GM19455 (cell line): ENCODE measurements around the gene MAP4K1.
"Not testable (repeated sequence)": the region's sequence is repeated elsewhere in the genome, so short reads cannot be mapped to it uniquely, and the experiment has no call there.

Experiments used
- ATAC-seq: cut with Tn5 transposase; IDR thresholded peaks from one replicate; pipeline ENCODE4 v1.9.1; 2021; ENCODE audit not compliant: unreplicated experiment

The MAP4K1 gene

DNA sequence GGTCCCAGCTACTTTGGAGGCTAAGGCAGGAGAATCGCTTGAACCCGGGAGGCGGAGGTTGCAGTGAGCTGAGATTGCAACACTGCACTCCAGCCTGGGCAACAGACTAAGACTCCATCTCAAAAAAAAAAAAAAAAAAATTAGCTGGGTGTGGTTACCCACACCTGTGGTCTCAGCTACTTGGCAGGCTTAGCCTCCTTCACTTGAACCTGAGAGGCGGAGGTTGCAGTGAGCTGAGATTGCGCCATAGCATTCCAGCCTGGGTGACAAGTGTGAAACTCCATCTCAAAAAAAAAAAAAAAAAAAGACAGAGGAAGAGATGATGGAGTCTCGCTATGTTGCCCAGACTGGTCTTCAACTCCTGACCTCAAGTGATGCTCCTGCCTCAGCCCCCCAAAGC is 38.4 kb downstream of the MAP4K1 start:
- not testable (repeated sequence) for ATAC-seq

DNA sequence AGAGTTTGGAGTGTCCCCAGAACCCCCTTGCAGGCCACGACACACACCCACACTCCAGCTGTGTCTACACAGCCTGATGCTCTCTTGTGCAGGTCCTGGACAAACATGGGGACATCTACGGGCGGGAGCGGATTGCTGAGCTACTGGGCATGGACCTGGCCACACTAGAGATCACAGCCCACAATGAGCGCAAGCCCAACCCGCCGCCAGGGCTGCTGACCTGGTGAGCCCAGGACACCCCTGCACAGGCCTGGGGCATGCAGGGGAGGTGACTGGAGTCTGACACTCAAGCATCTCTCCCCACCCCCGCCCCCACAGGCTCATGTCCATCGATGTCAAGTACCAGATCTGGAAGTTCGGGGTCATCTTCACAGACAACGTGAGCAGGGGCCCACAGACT is 39.9 kb downstream of the MAP4K1 start:
- no peak for ATAC-seq

DNA sequence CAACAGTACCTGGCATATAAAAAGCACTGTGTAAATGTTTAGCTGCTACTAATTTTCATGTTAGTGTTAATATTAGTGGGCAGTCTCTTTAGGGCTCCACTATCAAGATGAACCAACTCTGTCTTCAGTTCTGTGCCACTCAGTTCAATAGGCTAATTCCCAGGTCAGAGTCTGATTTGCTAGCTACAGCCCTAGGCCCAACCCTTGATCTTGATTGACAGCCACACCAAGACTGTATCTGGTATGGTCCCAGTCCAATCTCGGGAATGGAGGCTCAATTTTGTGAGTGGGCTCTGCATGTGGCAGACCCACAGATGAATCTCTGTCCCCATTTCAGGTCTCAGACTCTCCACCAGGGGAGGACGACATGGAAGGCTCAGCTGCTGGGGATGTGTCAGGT is 46.1 kb downstream of the MAP4K1 start:
- ATAC-seq = no peak

DNA sequence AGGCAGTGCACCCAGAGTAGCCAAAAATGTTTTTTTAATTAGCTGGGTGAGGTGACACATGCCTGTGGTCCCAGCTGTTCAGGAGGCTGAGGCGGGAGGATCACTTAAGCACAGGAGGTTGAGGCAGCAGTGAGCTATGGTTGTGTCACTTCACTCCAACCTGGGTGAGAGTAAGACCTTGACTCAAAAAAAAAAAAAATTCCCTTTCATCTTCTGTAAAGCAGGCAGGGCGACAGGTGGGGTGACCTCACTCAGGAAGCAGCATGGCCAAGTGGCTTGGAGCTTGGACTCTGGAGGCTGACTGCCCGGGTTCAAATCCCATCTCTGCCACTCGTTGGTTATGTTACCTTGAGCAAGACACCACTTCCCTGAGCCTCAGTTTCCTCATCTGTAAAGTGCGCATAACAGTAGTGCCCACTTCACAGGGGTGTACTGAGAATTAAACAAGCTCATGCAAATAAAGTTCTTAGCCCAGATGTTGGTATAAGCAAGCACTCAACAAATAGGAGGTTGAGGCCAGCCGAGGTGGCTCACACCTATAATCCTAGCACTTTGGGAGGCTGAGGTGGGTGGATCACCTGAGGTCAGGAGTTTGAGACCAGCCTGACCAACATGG is 48.3 kb downstream of the MAP4K1 start:
- ATAC-seq = no peak

DNA sequence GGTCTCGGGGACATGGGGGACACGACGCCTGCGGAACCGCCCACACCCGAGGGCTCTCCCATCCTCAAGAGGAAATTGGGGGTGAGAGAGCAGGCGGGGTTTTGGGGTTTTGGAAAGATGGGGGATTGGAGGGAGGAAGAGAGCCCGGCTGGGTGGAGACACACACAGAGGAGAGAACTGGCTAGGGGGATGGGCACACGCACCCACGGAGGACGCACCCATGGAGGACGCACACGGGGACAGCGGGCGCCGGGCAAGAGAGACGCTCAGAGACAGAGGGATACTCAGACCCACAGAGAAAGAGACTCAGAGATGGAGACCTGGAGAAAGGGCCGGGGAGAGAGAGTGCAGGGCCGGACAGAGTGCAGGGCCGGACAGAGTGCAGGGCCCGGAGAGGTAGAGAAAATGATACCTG is 52.1 kb downstream of the MAP4K1 start:
- ATAC-seq = no peak

DNA sequence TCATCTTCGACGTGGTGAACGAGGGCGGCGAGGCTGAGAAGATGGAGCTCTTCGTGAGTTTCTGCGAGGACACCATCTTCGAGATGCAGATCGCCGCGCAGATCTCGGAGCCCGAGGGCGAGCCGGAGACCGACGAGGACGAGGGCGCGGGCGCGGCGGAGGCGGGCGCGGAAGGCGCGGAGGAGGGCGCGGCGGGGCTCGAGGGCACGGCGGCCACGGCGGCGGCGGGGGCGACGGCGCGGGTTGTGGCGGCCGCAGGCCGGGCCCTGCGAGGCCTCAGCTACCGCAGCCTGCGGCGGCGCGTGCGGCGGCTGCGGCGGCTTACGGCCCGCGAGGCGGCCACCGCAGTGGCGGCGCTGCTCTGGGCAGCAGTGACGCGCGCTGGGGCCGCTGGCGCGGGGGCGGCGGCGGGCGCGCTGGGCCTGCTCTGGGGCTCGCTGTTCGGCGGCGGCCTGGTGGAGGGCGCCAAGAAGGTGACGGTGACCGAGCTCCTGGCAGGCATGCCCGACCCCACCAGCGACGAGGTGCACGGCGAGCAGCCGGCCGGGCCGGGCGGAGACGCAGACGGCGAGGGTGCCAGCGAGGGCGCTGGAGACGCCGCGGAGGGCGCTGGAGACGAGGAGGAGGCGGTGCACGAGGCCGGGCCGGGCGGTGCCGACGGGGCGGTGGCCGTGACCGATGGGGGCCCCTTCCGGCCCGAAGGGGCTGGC is 52.6 kb downstream of the MAP4K1 start:
- no peak for ATAC-seq

DNA sequence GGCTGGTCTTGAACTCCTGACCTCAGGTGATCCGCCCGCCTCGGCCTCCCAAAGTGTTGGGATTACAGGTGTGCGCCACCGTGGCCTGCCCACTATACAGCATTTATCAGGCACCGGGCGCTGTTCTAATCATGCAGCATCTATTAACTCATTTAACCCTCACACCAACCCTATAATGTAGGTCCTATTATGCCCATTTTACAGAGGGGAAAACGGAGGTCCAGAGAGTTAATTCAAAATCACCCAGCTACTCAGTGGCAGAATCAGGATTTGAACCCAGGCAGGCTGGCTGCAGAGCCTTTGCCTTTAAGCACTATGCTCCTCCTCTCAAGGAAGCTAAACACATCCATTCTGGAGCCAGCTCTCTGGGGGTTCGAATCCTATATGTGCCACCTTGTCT is 54.3 kb downstream of the MAP4K1 start:
- ATAC-seq = no peak

DNA sequence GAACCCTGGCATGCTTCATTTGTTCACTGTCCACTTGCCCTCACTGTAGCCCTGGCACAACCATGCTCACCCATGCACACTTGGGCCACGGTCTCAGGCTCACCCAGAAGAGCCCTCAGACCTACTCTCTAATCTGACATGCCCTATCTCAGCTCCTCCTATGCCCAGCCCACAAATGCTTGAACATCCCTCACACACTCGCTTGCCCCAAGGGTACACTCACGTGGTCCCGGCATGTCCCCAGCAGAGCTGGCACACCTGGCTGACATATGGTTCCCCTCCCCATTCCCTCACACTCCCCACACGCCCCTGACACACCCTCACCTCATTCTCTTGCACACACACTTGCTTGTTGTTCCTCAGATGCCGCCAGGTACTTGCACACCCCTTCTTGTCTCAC is 55.7 kb downstream of the MAP4K1 start:
- ATAC-seq = no peak

DNA sequence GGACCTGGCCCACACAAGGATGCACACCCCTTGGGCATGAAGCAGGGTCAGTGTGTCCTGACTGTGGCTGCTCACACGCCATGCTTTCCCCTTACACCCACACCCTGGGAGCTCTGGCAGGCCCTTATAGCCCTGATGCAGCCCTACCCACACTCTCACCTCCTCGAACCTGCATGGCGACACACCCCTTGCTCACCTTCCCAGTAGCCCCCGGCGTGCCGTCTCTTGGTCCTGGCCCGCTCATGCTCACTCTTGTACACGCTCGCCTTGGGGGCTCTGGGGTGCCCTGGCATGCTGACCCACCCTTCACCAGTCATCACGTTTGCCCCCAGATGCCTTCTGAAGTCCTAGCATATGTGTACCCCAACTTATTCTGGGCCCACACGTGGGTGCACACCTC is 56.1 kb downstream of the MAP4K1 start:
- no peak for ATAC-seq

DNA sequence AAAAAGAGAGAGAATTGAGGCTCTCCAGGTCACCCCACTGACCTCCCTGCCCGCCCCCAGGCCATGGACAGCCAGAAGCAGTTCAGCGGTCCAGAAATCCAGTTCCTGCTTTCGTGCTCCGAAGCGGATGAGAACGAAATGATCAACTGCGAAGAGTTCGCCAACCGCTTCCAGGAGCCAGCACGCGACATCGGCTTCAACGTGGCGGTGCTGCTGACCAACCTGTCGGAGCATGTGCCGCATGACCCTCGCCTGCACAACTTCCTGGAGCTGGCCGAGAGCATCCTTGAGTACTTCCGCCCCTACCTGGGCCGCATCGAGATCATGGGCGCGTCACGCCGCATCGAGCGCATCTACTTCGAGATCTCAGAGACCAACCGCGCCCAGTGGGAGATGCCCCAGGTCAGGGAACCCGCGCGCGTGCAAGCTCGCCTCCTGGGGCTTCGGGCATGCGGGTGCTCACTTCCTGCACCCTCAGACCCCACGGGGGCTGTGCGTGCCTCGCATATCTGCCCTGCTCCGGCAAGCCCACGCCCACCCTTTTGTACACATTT is 56.6 kb downstream of the MAP4K1 start:
- ATAC-seq = no peak

DNA sequence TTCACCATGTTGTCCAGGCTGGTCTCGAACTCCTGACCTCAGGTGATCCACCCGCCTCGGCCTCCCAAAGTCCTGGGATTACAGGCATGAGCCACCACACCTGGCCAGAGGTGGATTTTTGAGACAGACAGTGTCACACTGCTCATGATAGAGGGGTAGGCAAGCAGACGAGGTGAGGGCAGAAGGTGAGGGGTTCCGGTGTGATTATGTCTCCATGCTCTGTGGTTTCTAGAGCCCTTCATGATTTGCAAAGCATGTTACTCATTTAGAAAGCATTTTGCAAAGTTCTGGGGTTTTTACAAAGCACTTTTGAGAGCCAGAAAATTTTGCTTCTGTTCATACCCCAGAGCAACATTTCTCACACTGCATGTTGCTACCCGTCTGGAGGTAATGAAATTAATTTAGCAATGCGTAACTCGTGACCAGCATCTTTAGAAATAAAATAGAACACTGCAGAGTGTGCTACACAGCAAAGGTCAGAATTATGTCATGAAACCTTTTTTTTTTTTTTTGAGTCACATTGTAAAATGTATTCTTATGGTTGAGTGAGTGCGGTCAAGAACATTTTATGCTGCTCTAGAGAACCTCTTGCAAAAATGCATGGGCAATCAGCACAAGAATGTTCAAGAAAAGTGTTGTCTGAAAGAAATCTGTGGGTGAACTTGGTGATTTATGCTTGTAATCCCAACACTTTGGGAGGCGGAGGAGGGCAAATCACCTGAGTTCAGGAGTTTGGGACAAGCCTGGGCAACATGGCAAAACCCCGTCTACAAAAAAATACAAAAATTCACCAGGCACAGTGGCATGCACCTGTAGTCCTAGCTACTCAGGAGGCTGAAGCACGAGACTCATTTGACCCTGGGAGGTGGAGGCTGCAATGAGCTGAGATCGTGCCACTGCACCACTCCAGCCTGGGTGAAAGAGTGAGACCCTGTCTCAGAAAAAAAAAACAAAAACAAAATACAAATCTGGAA is 58.0 kb downstream of the MAP4K1 start:
- peak; percentile 62 for ATAC-seq

DNA sequence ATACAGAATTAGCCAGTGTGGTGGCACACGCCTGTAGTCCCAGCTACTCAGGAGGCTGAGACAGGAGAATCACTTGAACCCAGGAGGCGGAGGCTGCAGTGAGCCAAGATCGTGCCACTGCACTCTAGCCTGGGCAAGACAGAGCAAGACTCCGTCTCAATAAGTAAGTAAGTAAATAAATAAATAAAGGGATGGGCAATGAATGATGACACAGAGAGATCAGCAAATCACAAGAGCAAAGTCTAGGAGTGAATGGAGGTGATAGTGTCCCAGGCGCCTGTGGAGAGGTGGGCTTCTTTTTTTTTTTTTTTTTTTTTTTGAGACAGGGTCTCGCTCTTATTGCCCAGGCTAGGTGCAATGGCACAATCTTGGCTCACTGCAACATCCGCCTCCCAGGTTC is 58.8 kb downstream of the MAP4K1 start:
- ATAC-seq = not testable (repeated sequence)

DNA sequence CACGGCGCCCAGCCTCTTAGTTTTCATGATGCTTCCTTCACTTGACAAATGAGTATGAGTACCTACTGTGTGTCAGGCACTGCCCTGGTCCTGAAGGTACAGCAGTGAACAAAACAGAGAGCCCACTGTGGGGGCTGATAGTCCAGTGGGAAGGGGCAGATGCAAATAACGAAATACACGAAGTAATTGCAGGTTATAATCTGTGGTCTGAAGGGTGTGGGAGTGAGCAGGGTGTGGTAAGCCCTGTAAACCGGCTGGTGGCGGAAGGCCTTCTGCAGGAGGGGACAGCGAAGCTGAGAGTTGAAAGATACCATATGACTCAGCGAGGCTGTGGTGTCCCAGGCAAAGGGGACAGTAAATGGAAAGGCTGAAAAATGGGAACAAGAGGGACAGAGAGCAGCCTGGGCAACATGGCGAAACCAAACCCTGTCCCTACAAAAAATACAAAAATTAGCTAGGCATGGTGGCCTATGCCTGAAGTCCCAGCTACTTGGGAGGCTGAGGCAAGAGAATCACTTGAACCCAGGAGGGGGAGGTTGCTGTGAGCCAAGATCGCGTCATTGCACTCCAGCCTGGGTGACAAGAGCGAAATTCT is 60.5 kb downstream of the MAP4K1 start:
- ATAC-seq = no peak

DNA sequence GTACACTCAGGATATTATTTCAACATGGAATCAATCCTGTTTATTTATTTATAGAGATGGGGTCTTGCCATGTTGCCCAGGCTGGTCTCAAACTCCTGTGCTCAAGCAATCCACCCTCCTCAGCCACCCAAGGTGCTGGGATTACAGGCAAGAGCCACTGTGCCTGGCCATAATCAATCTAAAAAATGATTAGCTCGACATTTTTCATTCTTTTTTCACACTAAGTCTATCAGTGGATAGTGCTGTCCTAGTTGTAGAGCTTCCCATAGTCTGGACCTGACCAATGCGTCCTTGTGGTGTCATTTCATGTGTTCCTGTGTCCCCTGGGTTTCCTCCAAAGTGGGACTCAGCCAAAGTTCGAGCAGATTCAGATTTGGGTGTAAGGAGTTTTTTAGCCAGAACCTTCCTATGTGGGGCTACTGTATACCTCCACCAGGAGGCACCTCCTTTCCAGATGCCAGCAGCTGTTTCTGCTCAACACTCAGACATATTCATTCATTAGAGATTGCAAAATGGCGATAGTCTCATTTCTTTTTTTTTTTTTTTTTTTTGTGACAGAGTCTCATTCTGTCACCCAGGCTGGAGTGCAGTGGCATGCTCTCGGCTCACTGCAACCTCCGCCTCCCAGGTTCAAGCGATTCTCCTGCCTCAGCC is 61.1 kb downstream of the MAP4K1 start:
- no peak for ATAC-seq

DNA sequence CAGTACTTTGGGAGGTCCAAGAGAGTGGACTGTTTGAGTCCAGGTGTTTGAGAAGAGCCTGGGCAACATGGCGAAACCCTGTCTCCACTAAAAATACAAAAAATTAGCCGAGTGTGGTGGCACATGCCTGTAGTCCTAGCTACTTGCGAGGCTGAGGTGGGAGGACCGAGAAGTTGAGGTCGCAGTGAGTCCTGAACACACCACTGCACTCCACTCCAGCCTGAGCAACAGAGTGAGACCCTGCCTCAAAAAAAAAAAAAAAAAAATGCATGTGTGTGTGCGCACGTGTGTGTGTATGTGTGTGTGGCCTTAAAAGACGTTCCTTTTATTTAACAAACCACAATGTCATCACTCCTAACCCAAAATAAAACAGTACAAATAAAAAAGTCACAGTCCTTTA is 62.6 kb downstream of the MAP4K1 start:
- no peak for ATAC-seq

DNA sequence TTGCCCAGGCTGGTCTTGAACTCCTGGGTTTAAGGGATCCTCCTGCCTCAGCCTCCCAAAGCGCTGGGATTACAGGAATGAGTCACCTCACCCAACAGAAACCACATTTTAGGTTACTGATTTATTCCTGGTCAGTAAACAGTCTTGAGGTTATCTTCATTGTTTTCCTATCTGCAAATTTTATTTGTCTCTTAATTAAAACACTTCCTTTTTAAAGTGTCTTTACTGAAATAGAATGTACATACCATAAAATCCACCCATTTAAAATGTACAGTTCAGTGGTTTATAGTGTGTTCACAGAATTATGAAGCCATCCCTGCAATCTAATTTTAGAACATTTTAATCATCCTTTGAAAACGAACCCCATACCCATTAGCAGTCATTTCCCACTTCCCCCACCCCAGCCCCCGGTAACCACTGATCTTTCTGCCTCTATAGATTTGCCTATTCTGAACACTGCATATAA is 63.0 kb downstream of the MAP4K1 start:
- no peak for ATAC-seq

DNA sequence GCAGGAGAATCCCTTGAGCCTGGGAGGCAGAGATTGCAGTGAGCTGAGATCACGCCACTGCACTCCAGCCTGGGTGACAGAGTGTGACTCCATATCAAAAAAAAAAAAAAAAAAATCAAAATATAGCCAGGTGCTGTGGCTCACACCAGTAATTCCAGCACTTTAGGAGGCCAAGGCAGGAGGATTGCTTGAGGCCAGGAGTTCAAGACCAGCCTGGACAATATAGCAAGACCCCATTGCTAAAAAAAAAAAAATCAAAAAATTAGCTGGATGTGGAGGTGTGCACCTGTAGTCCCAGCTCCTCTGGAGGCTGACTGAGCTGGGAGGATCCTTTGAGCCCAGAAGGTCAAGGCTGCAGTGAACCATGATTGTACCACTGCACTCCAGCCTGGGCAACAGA is 64.5 kb downstream of the MAP4K1 start:
- ATAC-seq = not testable (repeated sequence)

DNA sequence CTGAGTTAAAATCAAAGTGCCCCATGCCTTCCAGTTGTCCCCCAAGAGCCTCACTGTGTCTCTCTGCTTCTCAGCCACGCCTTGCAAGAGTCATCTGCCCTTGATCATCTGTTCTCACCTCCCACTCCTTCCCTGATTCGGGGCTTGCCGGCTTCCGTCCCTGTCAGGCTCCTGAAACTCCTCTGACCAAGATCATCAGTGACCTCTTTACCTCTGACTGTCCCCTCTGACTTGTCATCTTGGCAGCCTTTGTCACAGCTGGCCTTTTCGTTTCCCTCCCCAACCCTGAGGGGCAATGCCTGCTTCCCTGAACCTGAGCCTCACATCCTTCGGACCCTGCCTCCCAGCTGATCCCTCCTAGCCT is 66.3 kb downstream of the MAP4K1 start:
- ATAC-seq = no peak

DNA sequence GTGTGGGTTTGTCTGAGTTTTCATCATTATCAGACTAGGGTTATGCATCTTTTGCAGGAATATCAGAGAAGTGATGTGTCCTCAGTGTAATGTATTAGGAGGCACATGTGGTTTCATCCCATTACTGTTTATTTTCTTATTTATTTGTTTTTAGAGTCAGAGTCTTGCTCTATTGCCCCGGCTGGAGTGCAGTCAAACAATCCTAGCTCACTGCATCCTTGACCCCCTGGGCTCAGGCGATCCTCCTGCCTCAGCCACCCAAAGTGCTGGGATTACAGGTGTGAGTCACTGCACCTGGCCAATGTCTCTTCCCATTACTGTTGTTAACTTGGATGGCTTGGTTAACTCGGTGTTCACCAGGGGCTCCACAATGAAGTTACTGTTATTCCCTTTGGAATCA is 67.4 kb downstream of the MAP4K1 start:
- ATAC-seq = no peak

DNA sequence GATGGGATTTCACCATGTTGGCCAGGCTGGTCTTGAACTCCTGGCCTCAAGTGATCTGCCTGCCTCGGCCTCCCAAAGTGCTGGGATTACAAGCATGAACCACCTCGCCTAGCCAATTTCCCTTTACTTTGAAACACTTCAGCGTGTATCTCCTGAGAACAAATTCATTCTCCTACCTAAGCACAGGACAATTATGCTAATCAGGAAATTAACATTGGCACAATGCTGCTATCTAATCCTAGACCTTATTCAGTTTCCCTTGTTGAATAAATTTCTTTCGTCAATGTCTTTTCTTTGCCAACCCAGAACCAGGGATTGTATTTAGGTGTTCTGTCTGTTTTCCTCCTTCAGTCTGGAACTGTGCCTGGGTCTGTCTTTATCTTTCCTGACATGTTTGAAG is 67.8 kb downstream of the MAP4K1 start:
- no peak for ATAC-seq

DNA sequence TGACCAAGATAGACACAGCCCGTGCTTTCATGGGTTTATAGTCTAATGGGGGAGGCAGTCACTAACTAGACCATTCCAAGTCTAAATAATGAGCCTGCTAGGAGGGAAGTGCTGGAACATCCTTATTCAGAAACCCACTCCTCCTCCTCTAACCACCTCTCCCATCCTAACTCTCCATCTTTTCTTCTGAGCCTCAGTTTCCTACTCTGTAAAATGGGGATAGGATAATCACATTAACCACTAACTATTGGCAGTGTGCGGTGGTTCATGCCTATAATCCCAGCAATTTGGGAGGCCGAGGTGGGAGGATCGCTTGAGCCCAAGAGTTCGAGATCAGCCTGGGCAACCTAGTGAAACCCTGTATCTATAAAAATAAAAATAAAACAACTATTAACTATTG is 68.7 kb downstream of the MAP4K1 start:
- ATAC-seq = no peak
